Cardiac muscle cell (in vitro differentiated cells and primary cell): Measurements from ENCODE around the gene FILIP1. TPM values are rescaled to one million over a fixed set of nuclear protein-coding genes. Genes with fewer than 3 reads are reported as not detected.
A peak's percentile ranks its signal among the peaks of the same experiment; 100 is the strongest.

Experiments used
- DNase-seq, 2 donors: peaks; one replicate each; pipeline versions ENCODE4 v3.0.0 to v3.0.0-alpha.2; 2010 to 2017; ENCODE audit warnings: low read depth in 1 of 2, low spot score in 1 of 2
- H3K27ac ChIP-seq: fragments of 200-600 bp; sonication (generic); 2 replicates; pipeline ENCODE4 v1.5.1; 2016
- H3K27me3 ChIP-seq: fragments of 200-600 bp; sonication (generic); 2 replicates; pipeline ENCODE4 v1.6.0; 2016; ENCODE audit warnings: control low read depth
- H3K36me3 ChIP-seq: fragments of 200-600 bp; sonication (generic); 2 replicates; pipeline ENCODE4 v1.5.1; 2016; ENCODE audit warnings: control low read depth
- H3K4me1 ChIP-seq: fragments of 200-600 bp; sonication (generic); 2 replicates; pipeline ENCODE4 v1.8.1; 2017; ENCODE audit warnings: low read depth, mild to moderate bottlenecking, mixed run types
- H3K4me3 ChIP-seq: fragments of 200-600 bp; sonication (generic); 2 replicates; pipeline ENCODE4 v1.5.1; 2016; ENCODE audit warnings: mild to moderate bottlenecking
- H3K9me3 ChIP-seq: fragments of 200-600 bp; sonication (generic); 2 replicates; pipeline ENCODE4 v1.5.1; 2017; ENCODE audit warnings: low read depth, mild to moderate bottlenecking, control low read depth
- polyA plus RNA-seq: library from polyadenylated mRNA; unstranded; fragments of >200 nt; fragmentation: Nextera tagmentation; extraction: Ambion mirVana; gene quantifications from 2 replicates; pipeline ENCODE4 v1.2.1, GENCODE V29; 2016
- total RNA-seq: library from RNA; depleted of rRNA; stranded (reverse); fragments of >200 nt; gene quantifications from 2 replicates; pipeline ENCODE4 v1.2.3, GENCODE V29; 2016
- TF ChIP-seq, protein P1 (sequence below): IDR thresholded peaks from 2 replicates; pipeline ENCODE4 v1.5.1; 2012; ENCODE audit warnings: low read depth, mild to moderate bottlenecking, low read length

The FILIP1 gene
- total and polyA plus RNA-seq, 2 experiments from 2014 or later, result 64.8 to 107 TPM

DNA sequence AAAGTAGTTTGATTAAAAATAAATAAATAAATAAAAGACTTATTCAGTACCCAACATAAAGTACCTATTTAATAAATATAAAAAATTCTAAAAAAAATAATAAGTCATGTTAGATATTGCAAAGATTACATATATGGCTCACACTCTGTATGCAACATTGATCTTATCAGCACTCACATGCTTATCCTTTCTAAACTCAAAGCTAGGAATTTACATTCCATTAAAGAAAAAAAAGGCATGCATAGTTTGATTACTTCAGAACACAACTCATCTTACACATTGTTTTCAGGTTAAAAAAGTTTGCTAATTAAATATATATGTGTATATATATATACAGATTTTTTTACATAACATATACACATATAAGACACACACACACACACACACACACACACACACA is 96.4 kb downstream of the FILIP1 start:
- no peaks in the 10 kb centered on the region for H3K9me3 ChIP-seq
- no peak for DNase-seq
- no peak overlapping the region for H3K27ac ChIP-seq
- TF ChIP-seq, protein P1, sequence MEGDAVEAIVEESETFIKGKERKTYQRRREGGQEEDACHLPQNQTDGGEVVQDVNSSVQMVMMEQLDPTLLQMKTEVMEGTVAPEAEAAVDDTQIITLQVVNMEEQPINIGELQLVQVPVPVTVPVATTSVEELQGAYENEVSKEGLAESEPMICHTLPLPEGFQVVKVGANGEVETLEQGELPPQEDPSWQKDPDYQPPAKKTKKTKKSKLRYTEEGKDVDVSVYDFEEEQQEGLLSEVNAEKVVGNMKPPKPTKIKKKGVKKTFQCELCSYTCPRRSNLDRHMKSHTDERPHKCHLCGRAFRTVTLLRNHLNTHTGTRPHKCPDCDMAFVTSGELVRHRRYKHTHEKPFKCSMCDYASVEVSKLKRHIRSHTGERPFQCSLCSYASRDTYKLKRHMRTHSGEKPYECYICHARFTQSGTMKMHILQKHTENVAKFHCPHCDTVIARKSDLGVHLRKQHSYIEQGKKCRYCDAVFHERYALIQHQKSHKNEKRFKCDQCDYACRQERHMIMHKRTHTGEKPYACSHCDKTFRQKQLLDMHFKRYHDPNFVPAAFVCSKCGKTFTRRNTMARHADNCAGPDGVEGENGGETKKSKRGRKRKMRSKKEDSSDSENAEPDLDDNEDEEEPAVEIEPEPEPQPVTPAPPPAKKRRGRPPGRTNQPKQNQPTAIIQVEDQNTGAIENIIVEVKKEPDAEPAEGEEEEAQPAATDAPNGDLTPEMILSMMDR, result no peak
- no peaks in the 10 kb centered on the region for H3K27me3 ChIP-seq
- H3K36me3 ChIP-seq, result peaks cover 5% of the 10 kb centered on the region
- peaks cover 19% of the 10 kb centered on the region for H3K4me1 ChIP-seq
- no peak overlapping the region for H3K4me3 ChIP-seq

DNA sequence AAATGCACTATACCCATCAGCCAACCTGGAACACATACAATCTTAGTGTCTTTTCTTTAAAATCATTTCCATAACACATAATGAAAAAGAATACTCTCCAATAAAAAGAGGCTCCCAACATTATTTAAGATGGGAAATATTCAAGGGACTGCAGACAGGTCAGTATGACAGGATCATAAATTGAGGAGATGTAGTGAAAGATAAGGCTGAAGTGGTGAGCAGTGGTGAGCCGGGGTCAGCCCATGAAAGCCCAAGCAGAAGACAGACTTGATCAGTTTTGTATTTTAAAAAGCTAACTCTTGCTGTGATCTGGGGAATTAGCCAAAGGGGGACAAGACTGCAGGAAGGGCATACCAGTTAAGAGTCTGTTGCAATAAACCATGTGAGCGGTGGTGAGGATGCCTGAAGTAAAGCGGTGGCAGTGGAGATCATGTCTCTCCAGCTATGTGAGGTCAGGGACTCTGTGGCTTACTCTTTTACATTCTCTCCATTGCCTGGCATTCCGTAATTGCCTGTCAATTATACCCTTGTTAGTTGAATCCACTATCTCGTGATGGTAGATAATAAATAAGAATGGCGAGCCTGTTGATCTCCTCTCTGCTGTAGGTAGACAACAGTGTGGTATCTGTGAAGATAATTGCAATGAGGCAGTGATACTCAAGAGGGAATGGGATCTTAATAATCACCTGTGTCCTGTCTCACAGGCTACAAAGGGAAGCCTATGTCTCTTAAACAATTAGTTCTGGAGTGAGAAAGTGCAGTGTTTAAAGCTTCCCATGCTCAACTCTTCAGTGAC is 97.4 kb downstream of the FILIP1 start:
- no peaks in the 10 kb centered on the region for H3K27me3 ChIP-seq
- peaks cover 5% of the 10 kb centered on the region for H3K36me3 ChIP-seq
- no peak overlapping the region for H3K4me3 ChIP-seq
- DNase-seq, result peak in 1 of 2 donors; percentile 30
- peak overlapping the region; percentile 66 for H3K27ac ChIP-seq
- H3K4me1 ChIP-seq, result peaks cover 10% of the 10 kb centered on the region
- no peaks in the 10 kb centered on the region for H3K9me3 ChIP-seq
- TF ChIP-seq, protein P1, result no peak

DNA sequence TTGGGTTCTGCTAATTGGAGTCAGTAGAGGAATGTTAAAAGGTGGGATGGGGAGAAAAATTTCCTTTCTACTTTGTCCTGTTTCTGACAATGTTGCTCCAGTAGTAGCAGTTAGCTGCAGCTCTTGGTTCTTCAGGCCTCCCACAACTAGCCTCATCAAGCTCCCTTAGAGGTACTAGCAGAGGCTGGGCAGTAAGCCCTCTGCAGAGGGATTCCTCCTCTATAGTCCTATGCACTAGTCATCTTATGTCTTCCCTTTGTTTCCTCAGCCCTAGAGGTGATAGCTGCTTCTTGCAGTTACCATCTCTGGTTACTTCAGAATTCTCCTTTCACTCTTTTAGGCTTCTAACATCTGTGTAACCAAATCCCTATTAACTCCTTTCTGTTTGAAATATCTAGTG is 99.8 kb downstream of the FILIP1 start:
- Histone ChIP-seq H3K36me3 (peaks cover 4% of the 10 kb centered on the region), H3K27me3 (no peaks in the 10 kb centered on the region), H3K9me3 (no peaks in the 10 kb centered on the region), H3K4me3 (no peak overlapping the region), H3K4me1 (peaks cover 5% of the 10 kb centered on the region), H3K27ac (no peak overlapping the region)
- no peak for DNase-seq
- TF ChIP-seq, protein P1, result no peak

DNA sequence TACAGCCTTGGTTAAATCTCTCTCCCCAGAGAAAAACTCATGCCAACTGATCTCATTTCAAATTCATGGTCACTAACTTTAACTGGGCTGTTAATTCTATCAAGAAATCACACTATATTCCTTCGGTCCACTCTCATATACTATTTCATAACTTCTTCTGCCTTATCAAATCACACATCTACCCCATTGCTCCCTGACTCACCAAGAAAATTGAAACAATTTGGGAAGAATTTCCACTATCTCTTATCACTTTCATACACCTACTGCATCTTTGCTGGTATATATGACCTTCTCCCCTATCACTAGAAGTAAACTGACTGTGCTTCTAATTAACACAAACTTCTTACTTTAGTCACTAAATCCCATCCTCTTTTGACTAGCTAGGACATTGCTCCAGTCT is 102.3 kb downstream of the FILIP1 start:
- Histone ChIP-seq H3K9me3 (no peaks in the 10 kb centered on the region), H3K4me1 (no peaks in the 10 kb centered on the region), H3K4me3 (no peak overlapping the region), H3K27ac (no peak overlapping the region), H3K27me3 (no peaks in the 10 kb centered on the region), H3K36me3 (no peaks in the 10 kb centered on the region)
- TF ChIP-seq, protein P1, result no peak
- DNase-seq, result no peak

DNA sequence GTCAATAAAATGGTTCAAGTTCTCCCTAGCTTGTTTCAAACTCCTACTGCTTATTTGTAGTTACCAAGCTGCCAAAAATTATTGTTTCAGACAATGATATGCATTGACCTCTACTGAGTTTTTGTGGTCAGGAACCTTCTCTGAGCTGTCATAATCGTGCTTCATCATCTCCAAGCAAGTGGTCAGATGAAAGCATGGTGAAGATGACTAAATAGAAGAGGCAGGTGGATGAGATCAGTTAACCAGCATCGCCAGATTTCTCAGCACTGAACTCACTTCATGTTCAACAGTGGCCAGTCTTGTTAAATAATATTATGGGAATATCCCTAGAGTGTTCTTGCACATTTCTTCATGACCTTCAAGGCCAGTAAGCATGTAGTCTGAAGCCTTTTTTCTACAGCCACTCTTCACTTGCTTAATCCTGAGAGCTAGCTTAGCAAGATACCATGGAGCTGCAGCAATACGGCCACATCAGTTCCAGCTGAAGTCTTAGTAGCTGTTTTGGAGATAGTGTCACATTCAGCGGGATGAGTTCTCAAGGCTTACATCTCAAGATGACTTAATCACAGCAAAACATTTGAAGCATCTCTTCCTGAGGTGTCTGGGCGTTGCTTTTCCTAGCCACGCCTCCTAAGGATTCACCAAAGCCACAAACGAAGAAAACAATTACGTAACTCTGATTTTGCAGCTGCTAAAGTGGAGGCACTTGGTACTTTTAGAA is 107.4 kb downstream of the FILIP1 start:
- H3K4me3 ChIP-seq, result no peak overlapping the region
- peaks cover 28% of the 10 kb centered on the region for H3K4me1 ChIP-seq
- peak in 1 of 2 donors; percentile 14 for DNase-seq
- TF ChIP-seq, protein P1, result no peak
- H3K9me3 ChIP-seq, result no peaks in the 10 kb centered on the region
- no peak overlapping the region for H3K27ac ChIP-seq
- H3K27me3 ChIP-seq, result no peaks in the 10 kb centered on the region
- H3K36me3 ChIP-seq, result no peaks in the 10 kb centered on the region
